A549 (cell line): ENCODE data around the gene SMG9. TPM values are rescaled to one million over a fixed set of nuclear protein-coding genes. Genes with fewer than 3 reads are reported as not detected.

ENCODE experiments used
- ATAC-seq, 2 experiments: fragments of 200-7000 bp in 1 of 2; fragments of >200 bp in 1 of 2; cut with Nextera tagmentation in 1 of 2; cut with Tn5 transposase in 1 of 2; 3 replicates each; pipeline versions ENCODE4 v1.8.0 to v1.9.1; 2018 to 2020; ENCODE audit warnings: mild to moderate bottlenecking in 1 of 2, moderate library complexity in 1 of 2
- CTCF ChIA-PET: fragments of 300-600 bp; sonication (Branson Sonifier 250); formaldehyde crosslinking; extraction: SDS; loops from one replicate; lab custom pipeline; 2021; ENCODE audit warnings: antibody characterized with exemption, inconsistent platforms; lab: Yijun Ruan, JAX
- POLR2A ChIA-PET: fragments of 350-600 bp; formaldehyde crosslinking; extraction: SDS; loops from one replicate; lab custom pipeline; 2021; ENCODE audit warnings: antibody characterized with exemption, inconsistent platforms; lab: Yijun Ruan, JAX
- DNase-seq, 2 experiments: peaks; one replicate each; pipeline versions ENCODE4 v3.0.0 to v3.0.0-alpha.2; 2011 to 2016; ENCODE audit warnings: low read depth in 1 of 2, low spot score in 1 of 2
- FAIRE-seq: peaks from 2 replicates; lab custom pipeline; 2011; peaks lifted over from hg19 to GRCh38; lab: Jason Lieb, UNC
- H3K27ac ChIP-seq, 2 experiments: fragments of >200 bp; sonication (Bioruptor Twin); formaldehyde crosslinking; 3 replicates each; pipeline ENCODE4 v1.5.1; 2016 to 2017
- H3K4me1 ChIP-seq: fragments of >200 bp; sonication (Bioruptor Twin); formaldehyde crosslinking; 3 replicates; pipeline ENCODE4 v1.6.1; 2016
- H3K4me2 ChIP-seq: fragments of >200 bp; sonication (Bioruptor Twin); formaldehyde crosslinking; 3 replicates; pipeline ENCODE4 v1.6.1; 2016
- H3K4me3 ChIP-seq: fragments of >200 bp; sonication (Bioruptor Twin); formaldehyde crosslinking; 3 replicates; pipeline ENCODE4 v1.5.1; 2016
- H3K9me3 ChIP-seq: fragments of >200 bp; sonication (Bioruptor Twin); formaldehyde crosslinking; 3 replicates; pipeline ENCODE4 v1.6.1; 2016
- BHLHE40 ChIP-seq: IDR thresholded peaks from 2 replicates; pipeline ENCODE4 v1.6.1; 2012; ENCODE audit warnings: low read depth, low read length, inconsistent platforms
- CBX2 ChIP-seq: fragments of 200-600 bp; sonication (generic); IDR thresholded peaks from 2 replicates; pipeline ENCODE4 v1.6.1; 2016; ENCODE audit warnings: low read depth, mild to moderate bottlenecking, borderline replicate concordance
- CHD2 ChIP-seq: fragments of 150-350 bp; IDR thresholded peaks from 2 replicates; pipeline ENCODE4 v1.6.1; 2014; ENCODE audit warnings: low read length; ENCODE audit not compliant: partially characterized antibody
- EHMT2 ChIP-seq: fragments of 200-600 bp; sonication (generic); IDR thresholded peaks from 2 replicates; pipeline ENCODE4 v1.6.1; 2016; ENCODE audit warnings: antibody characterized with exemption, low read depth, mild to moderate bottlenecking, moderate library complexity
- ESRRA ChIP-seq: fragments of 150-350 bp; IDR thresholded peaks from 2 replicates; pipeline ENCODE4 v1.6.1; 2014; ENCODE audit warnings: mild to moderate bottlenecking, low read length, borderline replicate concordance
- HDAC2 ChIP-seq: fragments of 200-600 bp; sonication (generic); IDR thresholded peaks from 2 replicates; pipeline ENCODE4 v1.6.1; 2016
- HOXA7 ChIP-seq: fragments of 250-450 bp; sonication (Bioruptor Pico); IDR thresholded peaks from 2 replicates; pipeline ENCODE4 v1.5.0; 2020; ENCODE audit warnings: mild to moderate bottlenecking, moderate library complexity
- JUN ChIP-seq, 2 experiments: fragments of >200 bp; sonication (Bioruptor Twin); formaldehyde crosslinking; IDR thresholded peaks; 2 replicates in 1 of 2; 3 replicates in 1 of 2; pipeline ENCODE4 v1.6.1; 2016 to 2017
- JUNB ChIP-seq: fragments of >200 bp; sonication (Bioruptor Twin); formaldehyde crosslinking; IDR thresholded peaks from 2 replicates; pipeline ENCODE4 v1.6.1; 2016
- MAZ ChIP-seq: fragments of 150-350 bp; IDR thresholded peaks from 2 replicates; pipeline ENCODE4 v1.6.1; 2014; ENCODE audit warnings: antibody characterized with exemption, low read depth, low read length, borderline replicate concordance
- MYC ChIP-seq: IDR thresholded peaks from 2 replicates; pipeline ENCODE4 v1.6.1; 2012; ENCODE audit warnings: mild to moderate bottlenecking, inconsistent platforms, low read length, improper control_type of control experiment, borderline replicate concordance
- NR3C1 ChIP-seq: fragments of >200 bp; sonication (Bioruptor Twin); formaldehyde crosslinking; IDR thresholded peaks from 3 replicates; pipeline ENCODE4 v1.6.1; 2017
- POLR2AphosphoS2 ChIP-seq: conservative IDR thresholded peaks from 2 replicates; pipeline ENCODE4 v1.6.1; 2012; ENCODE audit warnings: low read length, improper control_type of control experiment, inconsistent platforms
- RCOR1 ChIP-seq: fragments of 150-350 bp; IDR thresholded peaks from 2 replicates; pipeline ENCODE4 v1.6.1; 2014; ENCODE audit warnings: antibody characterized with exemption, low read length, low read depth
- TFCP2L1 ChIP-seq: fragments of 250-450 bp; sonication (Bioruptor Pico); IDR thresholded peaks from 2 replicates; pipeline ENCODE4 v1.5.0; 2021; ENCODE audit warnings: mild to moderate bottlenecking
- ZFP36 ChIP-seq: fragments of 450-650 bp; IDR thresholded peaks from 2 replicates; pipeline ENCODE4 v1.6.1; 2014; ENCODE audit warnings: borderline replicate concordance; ENCODE audit not compliant: partially characterized antibody
- WGBS: methylation state at CpG from one replicate; pipeline ENCODE4 v1.1.6; 2017; ENCODE audit errors: missing lambda C conversion rate; 5-methylcytosine and 5-hydroxymethylcytosine counted together
- polyA plus RNA-seq, 4 experiments: library from polyadenylated mRNA; depleted of rRNA in 3 of 4; stranded (reverse); fragments of >200 nt; fragmentation: RNase III in 1 of 4; extraction: RNeasy Plus Mini Kit Qiagen cat#74134 plus additional on column Dnase treatment in 1 of 4; gene quantifications; 2 replicates in 3 of 4; 3 replicates in 1 of 4; pipeline ENCODE4 v1.2.3, GENCODE V29; 2011 to 2017
- TF ChIP-seq, protein P1 (sequence below): fragments of 150-350 bp; IDR thresholded peaks from 2 replicates; pipeline ENCODE4 v1.6.1; 2014; ENCODE audit warnings: low read depth, mild to moderate bottlenecking, low read length
- TF ChIP-seq, protein P2 (sequence below): fragments of 200-600 bp; sonication (generic); IDR thresholded peaks from 2 replicates; pipeline ENCODE4 v1.6.1; 2016; ENCODE audit warnings: antibody characterized with exemption, mild to moderate bottlenecking, moderate library complexity
- TF ChIP-seq, protein P3 (sequence below): fragments of >200 bp; sonication (Bioruptor Twin); formaldehyde crosslinking; IDR thresholded peaks from 3 replicates; pipeline ENCODE4 v1.6.1; 2016
- TF ChIP-seq, protein P4 (sequence below): IDR thresholded peaks from 2 replicates; pipeline ENCODE4 v1.6.1; 2012; ENCODE audit warnings: low read depth, borderline replicate concordance
- TF ChIP-seq, protein P5 (sequence below): fragments of 250-450 bp; sonication (Bioruptor Pico); IDR thresholded peaks from 2 replicates; pipeline ENCODE4 v1.5.0; 2021; ENCODE audit warnings: mild to moderate bottlenecking, moderate library complexity, borderline replicate concordance

The SMG9 gene
- polyA plus RNA-seq, 2 of the 4 experiments (the other 2 are of a cell fraction) = 14.2 to 44.2 TPM

DNA sequence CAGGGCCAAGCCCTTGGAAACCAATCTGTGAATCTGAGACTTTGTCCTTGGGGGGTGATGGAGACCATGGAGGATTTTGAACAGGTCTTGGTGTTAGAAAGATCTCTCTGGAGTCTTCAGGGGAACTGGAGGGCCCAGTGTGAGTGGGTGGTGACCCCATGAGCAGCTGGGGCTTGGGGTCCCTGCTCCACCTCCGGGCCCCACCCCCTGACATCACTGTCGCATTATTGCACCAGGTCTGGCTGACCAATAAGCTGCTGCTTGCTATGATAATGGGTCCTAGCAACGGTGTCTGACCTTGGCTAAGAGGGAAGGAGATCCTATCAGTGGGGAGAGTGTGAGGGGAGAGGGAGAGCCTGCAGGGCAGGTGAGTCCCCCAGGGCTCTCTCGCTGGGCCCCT lies 39.0 kb downstream of the SMG9 start, which contains the start of gene IRGC:
TSS of gene IRGC (plus strand) at position 301 of the 400 bp plus-strand sequence. CDS start 2,483 bp downstream, outside the sequence.
- no peak for DNase-seq

DNA sequence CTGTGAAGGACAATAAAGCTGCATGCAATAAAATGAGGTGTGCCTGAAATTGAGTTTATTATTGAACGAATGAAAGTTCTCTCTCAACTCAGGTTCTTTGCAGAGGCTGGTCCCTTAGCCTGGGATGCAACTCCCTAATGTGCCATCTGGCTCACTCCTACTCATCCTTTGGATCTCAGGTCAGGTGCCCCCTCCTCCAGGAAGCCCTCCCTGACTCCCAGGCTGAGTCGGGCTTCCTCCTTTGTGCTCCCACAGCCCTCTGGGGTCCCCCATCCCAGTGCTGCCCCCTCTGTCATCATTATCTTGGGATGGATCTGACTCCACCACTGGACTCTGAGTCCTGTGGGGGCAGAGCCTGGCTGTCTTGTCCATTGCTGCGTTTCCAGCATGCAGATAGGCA lies 41.6 kb downstream of the SMG9 start:
- DNase-seq = no peak
- Histone ChIP-seq H3K4me1 (0 out of 3 replicates have a peak, but pooled peaks cover 9% of the 10 kb centered on the region), H3K27ac (no peak overlapping the region), H3K9me3 (peaks cover 17% of the 10 kb centered on the region), H3K4me2 (no peak overlapping the region), H3K4me3 (no peak overlapping the region)
- no peak for FAIRE-seq
- peak; percentile 82 for TF ChIP-seq ZFP36
- TF ChIP-seq TFCP2L1 = no peak
- POLR2A ChIA-PET = interaction anchor here (0.6 kb wide), 1 partner anchor 43 kb away, joined by 4 read pairs; no protein-coding TSS in a partner anchor
- CTCF ChIA-PET = interaction anchor here (1.1 to 2.1 kb wide), 4 partner anchors 16 to 72 kb away, joined by 3 to 7 read pairs (median 3); no protein-coding TSS in a partner anchor
- peak in 1 of 2 experiments; percentile 32; a peak in 1 of 6 replicates for ATAC-seq
- WGBS = 79% methylated on average over 3 of the region's 3 CpGs

More for the DNA sequence above, 39.0 kb downstream of the SMG9 start, which contains the start of gene IRGC:
- POLR2A ChIA-PET = no interaction called here
- 76% methylated on average over 4 of the region's 4 CpGs for WGBS
- Histone ChIP-seq H3K4me1 (0 out of 3 replicates have a peak, but pooled peaks cover 9% of the 10 kb centered on the region), H3K27ac (no peak within 1 kb of the TSS; a peak in 1 of 6 replicates), H3K4me3 (no peak within 1 kb of the TSS), H3K4me2 (no peak within 1 kb of the TSS), H3K9me3 (no peaks in the 10 kb centered on the region)
- FAIRE-seq = no peak
- TF ChIP-seq, protein P1, sequence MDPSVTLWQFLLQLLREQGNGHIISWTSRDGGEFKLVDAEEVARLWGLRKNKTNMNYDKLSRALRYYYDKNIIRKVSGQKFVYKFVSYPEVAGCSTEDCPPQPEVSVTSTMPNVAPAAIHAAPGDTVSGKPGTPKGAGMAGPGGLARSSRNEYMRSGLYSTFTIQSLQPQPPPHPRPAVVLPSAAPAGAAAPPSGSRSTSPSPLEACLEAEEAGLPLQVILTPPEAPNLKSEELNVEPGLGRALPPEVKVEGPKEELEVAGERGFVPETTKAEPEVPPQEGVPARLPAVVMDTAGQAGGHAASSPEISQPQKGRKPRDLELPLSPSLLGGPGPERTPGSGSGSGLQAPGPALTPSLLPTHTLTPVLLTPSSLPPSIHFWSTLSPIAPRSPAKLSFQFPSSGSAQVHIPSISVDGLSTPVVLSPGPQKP = no peak
- TF ChIP-seq, protein P2, sequence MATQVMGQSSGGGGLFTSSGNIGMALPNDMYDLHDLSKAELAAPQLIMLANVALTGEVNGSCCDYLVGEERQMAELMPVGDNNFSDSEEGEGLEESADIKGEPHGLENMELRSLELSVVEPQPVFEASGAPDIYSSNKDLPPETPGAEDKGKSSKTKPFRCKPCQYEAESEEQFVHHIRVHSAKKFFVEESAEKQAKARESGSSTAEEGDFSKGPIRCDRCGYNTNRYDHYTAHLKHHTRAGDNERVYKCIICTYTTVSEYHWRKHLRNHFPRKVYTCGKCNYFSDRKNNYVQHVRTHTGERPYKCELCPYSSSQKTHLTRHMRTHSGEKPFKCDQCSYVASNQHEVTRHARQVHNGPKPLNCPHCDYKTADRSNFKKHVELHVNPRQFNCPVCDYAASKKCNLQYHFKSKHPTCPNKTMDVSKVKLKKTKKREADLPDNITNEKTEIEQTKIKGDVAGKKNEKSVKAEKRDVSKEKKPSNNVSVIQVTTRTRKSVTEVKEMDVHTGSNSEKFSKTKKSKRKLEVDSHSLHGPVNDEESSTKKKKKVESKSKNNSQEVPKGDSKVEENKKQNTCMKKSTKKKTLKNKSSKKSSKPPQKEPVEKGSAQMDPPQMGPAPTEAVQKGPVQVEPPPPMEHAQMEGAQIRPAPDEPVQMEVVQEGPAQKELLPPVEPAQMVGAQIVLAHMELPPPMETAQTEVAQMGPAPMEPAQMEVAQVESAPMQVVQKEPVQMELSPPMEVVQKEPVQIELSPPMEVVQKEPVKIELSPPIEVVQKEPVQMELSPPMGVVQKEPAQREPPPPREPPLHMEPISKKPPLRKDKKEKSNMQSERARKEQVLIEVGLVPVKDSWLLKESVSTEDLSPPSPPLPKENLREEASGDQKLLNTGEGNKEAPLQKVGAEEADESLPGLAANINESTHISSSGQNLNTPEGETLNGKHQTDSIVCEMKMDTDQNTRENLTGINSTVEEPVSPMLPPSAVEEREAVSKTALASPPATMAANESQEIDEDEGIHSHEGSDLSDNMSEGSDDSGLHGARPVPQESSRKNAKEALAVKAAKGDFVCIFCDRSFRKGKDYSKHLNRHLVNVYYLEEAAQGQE = no peak
- TF ChIP-seq, protein P3, sequence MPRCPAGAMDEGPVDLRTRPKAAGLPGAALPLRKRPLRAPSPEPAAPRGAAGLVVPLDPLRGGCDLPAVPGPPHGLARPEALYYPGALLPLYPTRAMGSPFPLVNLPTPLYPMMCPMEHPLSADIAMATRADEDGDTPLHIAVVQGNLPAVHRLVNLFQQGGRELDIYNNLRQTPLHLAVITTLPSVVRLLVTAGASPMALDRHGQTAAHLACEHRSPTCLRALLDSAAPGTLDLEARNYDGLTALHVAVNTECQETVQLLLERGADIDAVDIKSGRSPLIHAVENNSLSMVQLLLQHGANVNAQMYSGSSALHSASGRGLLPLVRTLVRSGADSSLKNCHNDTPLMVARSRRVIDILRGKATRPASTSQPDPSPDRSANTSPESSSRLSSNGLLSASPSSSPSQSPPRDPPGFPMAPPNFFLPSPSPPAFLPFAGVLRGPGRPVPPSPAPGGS = no peak
- TF ChIP-seq MAZ = no peak
- TF ChIP-seq EHMT2 = no peak
- TF ChIP-seq JUNB = no peak
- TF ChIP-seq RCOR1 = no peak
- TF ChIP-seq NR3C1 = no peak
- no peak for TF ChIP-seq HDAC2
- no peak for TF ChIP-seq ESRRA
- no peak for TF ChIP-seq POLR2AphosphoS2
- TF ChIP-seq HOXA7 (CRISPR knock-in tag) = no peak
- TF ChIP-seq CHD2 = no peak
- TF ChIP-seq BHLHE40 = no peak
- TF ChIP-seq, protein P4, sequence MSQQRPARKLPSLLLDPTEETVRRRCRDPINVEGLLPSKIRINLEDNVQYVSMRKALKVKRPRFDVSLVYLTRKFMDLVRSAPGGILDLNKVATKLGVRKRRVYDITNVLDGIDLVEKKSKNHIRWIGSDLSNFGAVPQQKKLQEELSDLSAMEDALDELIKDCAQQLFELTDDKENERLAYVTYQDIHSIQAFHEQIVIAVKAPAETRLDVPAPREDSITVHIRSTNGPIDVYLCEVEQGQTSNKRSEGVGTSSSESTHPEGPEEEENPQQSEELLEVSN = no peak
- no peak for TF ChIP-seq JUN (IDR thresholded peaks at IDR 0.05)
- TF ChIP-seq MYC = no peak
- TF ChIP-seq CBX2 = no peak
- TF ChIP-seq, protein P5, sequence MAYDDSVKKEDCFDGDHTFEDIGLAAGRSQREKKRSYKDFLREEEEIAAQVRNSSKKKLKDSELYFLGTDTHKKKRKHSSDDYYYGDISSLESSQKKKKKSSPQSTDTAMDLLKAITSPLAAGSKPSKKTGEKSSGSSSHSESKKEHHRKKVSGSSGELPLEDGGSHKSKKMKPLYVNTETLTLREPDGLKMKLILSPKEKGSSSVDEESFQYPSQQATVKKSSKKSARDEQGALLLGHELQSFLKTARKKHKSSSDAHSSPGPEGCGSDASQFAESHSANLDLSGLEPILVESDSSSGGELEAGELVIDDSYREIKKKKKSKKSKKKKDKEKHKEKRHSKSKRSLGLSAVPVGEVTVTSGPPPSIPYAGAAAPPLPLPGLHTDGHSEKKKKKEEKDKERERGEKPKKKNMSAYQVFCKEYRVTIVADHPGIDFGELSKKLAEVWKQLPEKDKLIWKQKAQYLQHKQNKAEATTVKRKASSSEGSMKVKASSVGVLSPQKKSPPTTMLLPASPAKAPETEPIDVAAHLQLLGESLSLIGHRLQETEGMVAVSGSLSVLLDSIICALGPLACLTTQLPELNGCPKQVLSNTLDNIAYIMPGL (CRISPR knock-in tag) = no peak
- CTCF ChIA-PET = interaction anchor here (0.8 to 1.4 kb wide), 5 partner anchors 10 to 69 kb away, joined by 3 to 5 read pairs (median 3); no protein-coding TSS in a partner anchor
- no peak for ATAC-seq
